ENCODE data around the gene ADAMTS1. TPM values are rescaled to one million over a fixed set of nuclear protein-coding genes. Genes with fewer than 3 reads are reported as not detected.

ADAMTS1 gene
- total RNA-seq, 2 donors from 2014 or later, result 24.2 to 24.3 TPM

DNA sequence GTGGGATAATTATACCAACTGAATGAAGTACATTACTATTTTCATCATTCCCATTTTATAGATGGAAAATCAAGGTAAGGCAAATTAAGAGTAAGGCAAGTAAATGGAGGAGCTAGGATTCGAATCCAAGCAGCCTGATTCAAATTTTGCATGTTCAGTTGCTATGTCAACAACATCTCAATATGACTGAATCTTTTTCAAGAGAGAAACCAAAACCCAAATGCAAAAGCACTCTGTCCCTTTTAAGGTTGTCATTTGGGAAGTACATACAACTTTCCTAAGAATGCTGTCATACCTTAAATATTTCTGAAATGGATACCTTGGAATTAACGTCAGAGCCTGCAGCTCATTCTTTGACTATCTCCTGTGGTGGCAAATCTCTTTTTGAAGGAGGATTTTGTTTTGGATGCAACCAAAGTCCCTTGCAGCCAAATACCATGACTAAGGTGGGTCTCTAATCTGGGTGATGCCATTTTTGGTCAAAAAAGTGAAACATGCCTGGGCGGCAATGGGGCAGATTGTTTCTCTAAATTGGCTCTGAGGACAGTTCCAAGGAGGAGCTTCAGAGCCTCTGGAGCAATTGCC is 25.4 kb downstream of the ADAMTS1 start:
- no peaks in the 10 kb centered on the region for H3K9me3 ChIP-seq (ENCODE audit: control insufficient read depth, low read length)
- no peaks in the 10 kb centered on the region for H3K27me3 ChIP-seq (ENCODE audit: control insufficient read depth, insufficient read depth, low read length, poor library complexity, severe bottlenecking)
- no peaks in the 10 kb centered on the region for H3K4me1 ChIP-seq (ENCODE audit: control insufficient read depth, insufficient read depth, low read length)
- DNase-seq, result no peak
- no peak overlapping the region for H3K4me3 ChIP-seq (ENCODE audit: low read length)
- no peak overlapping the region for H3K27ac ChIP-seq (ENCODE audit: low read depth, low read length)
- TF ChIP-seq CTCF (conservative IDR thresholded peaks at IDR 0.05), result no peak
- H3K9ac ChIP-seq (ENCODE audit: extremely low read depth, low read length, poor library complexity, severe bottlenecking), result no peak overlapping the region
- peaks cover 2% of the 10 kb centered on the region for H3K36me3 Mint-ChIP-seq (ENCODE audit: low read depth)
- H3K27ac Mint-ChIP-seq, result no peak overlapping the region
- H3K4me3 Mint-ChIP-seq, result no peak overlapping the region
- H3K9me3 Mint-ChIP-seq, result peaks cover 7% of the 10 kb centered on the region
- H3K36me3 ChIP-seq (ENCODE audit: control insufficient read depth, insufficient read depth, low read length), result no peaks in the 10 kb centered on the region
- H3K27me3 Mint-ChIP-seq (ENCODE audit: insufficient read depth), result no peaks in the 10 kb centered on the region
- peaks cover 11% of the 10 kb centered on the region for H3K4me1 Mint-ChIP-seq
- WGBS, 2 experiments (ENCODE audit: insufficient coverage in 1 of 2, insufficient read length in 1 of 2), result 83 to 94% methylated on average over 1 to 3 of the region's 3 CpGs

- WGBS, 2 experiments (ENCODE audit: insufficient coverage in 1 of 2, insufficient read length in 1 of 2), result 89% methylated on average over 1 of the region's 2 CpGs; no CpG with 5 or more reads in 1 of the 2 experiments
- Histone ChIP-seq H3K9ac (ENCODE audit: extremely low read depth, low read length, poor library complexity, severe bottlenecking) (no peak overlapping the region), H3K9me3 (ENCODE audit: control insufficient read depth, low read length) (no peaks in the 10 kb centered on the region), H3K36me3 (ENCODE audit: control insufficient read depth, insufficient read depth, low read length) (no peaks in the 10 kb centered on the region), H3K4me3 (ENCODE audit: low read length) (no peak overlapping the region), H3K27me3 (ENCODE audit: control insufficient read depth, insufficient read depth, low read length, poor library complexity, severe bottlenecking) (no peaks in the 10 kb centered on the region), H3K4me1 (ENCODE audit: control insufficient read depth, insufficient read depth, low read length) (no peaks in the 10 kb centered on the region), H3K27ac (ENCODE audit: low read depth, low read length) (no peak overlapping the region)
- no peak for DNase-seq
- no peak overlapping the region for H3K27ac Mint-ChIP-seq
- no peaks in the 10 kb centered on the region for H3K27me3 Mint-ChIP-seq (ENCODE audit: insufficient read depth)
- H3K4me3 Mint-ChIP-seq, result no peak overlapping the region
- no peak for TF ChIP-seq CTCF (conservative IDR thresholded peaks at IDR 0.05)
- H3K36me3 Mint-ChIP-seq (ENCODE audit: low read depth), result no peaks in the 10 kb centered on the region
- peaks cover 11% of the 10 kb centered on the region for H3K4me1 Mint-ChIP-seq
- H3K9me3 Mint-ChIP-seq, result no peaks in the 10 kb centered on the region
These were observed 26.3 kb downstream of the ADAMTS1 start for GRCh38 chr21:26818906-26819305.

DNA sequence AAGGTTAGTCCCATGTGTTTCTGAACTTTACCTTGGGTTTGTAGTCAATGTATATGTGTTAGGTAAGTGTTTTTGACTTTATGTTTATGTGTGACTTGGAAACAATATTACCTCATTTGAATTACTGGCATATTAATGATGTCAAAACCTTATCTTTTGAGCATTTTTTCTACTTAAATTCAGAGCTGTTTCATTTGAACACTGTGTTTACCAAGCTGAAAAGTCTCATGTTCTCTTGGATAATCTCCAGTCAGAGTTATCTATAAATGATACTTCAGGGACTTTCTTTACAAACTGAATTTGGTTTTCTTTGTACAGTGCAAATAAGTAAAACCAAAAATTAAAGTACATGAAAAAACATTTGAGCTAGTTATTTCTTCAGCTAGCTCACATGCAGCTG is 30.0 kb downstream of the ADAMTS1 start:
- no peaks in the 10 kb centered on the region for H3K4me1 ChIP-seq (ENCODE audit: control insufficient read depth, insufficient read depth, low read length)
- no peak overlapping the region for H3K4me3 ChIP-seq (ENCODE audit: low read length)
- H3K4me3 Mint-ChIP-seq, result no peak overlapping the region
- no peak overlapping the region for H3K9ac ChIP-seq (ENCODE audit: extremely low read depth, low read length, poor library complexity, severe bottlenecking)
- no peak for DNase-seq
- no peaks in the 10 kb centered on the region for H3K9me3 ChIP-seq (ENCODE audit: control insufficient read depth, low read length)
- peaks cover 22% of the 10 kb centered on the region for H3K4me1 Mint-ChIP-seq
- no peaks in the 10 kb centered on the region for H3K36me3 ChIP-seq (ENCODE audit: control insufficient read depth, insufficient read depth, low read length)
- no peak overlapping the region for H3K27ac ChIP-seq (ENCODE audit: low read depth, low read length)
- H3K36me3 Mint-ChIP-seq (ENCODE audit: low read depth), result no peaks in the 10 kb centered on the region
- H3K27ac Mint-ChIP-seq, result no peak overlapping the region
- peaks cover 7% of the 10 kb centered on the region for H3K27me3 Mint-ChIP-seq (ENCODE audit: insufficient read depth)
- TF ChIP-seq CTCF (conservative IDR thresholded peaks at IDR 0.05), result no peak
- H3K27me3 ChIP-seq (ENCODE audit: control insufficient read depth, insufficient read depth, low read length, poor library complexity, severe bottlenecking), result peaks cover 7% of the 10 kb centered on the region
- H3K9me3 Mint-ChIP-seq, result no peaks in the 10 kb centered on the region

Measured in endodermal cell (in vitro differentiated cells).